Measurements from ENCODE around the gene NDUFA8. TPM values are rescaled to one million over a fixed set of nuclear protein-coding genes. Genes with fewer than 3 reads are reported as not detected.

Gene NDUFA8
- total RNA-seq, 2 experiments from 2014 or later: 48.3 to 52.5 TPM

GRCh38 chr9:122116448-122117173, 43.0 kb downstream of the NDUFA8 start:
- H3K36me3 Mint-ChIP-seq (ENCODE audit: low read depth): no peaks in the 10 kb centered on the region
- no peaks in the 10 kb centered on the region for H3K27me3 Mint-ChIP-seq
- ChIA-PET POLR2A (no interaction called here), CTCF (interaction anchor here (1.3 to 13.9 kb wide), 4 partner anchors 8 to 240 kb away, joined by 3 to 304 read pairs (median 8); no protein-coding TSS in a partner anchor)
- H3K27ac Mint-ChIP-seq: no peak overlapping the region
- intact Hi-C loops (cut with micrococcal nuclease): no loop called here
- no peak overlapping the region for H3K4me3 Mint-ChIP-seq
- TF ChIP-seq CTCF (IDR thresholded peaks at IDR 0.05): no peak
- H3K4me1 Mint-ChIP-seq (ENCODE audit: low read depth): no peaks in the 10 kb centered on the region
- ATAC-seq (no peak), DNase-seq (no peak)
- H3K9me3 Mint-ChIP-seq: no peaks in the 10 kb centered on the region

DNA sequence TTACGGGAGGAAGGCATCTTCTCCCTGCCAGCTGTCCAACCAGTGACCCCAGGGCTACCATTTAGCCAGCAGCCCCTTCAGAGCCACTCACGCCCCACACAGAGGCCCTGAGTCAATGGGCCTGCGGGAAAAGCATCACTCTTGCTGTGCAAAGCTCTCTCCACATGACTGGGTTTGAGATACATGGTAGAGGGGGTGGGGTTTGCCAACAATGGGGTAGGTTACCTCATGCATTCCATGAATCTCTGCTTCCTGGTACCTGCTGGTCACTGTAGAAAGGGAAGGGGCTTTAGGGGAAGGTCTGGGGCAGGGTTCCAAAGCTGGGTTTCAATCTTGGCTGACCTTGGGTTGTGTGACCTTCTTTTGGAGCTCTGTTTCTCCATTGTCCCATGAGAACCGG, 43.5 kb downstream of the NDUFA8 start:
- intact Hi-C loops (cut with micrococcal nuclease): no loop called here
- ChIA-PET POLR2A (no interaction called here), CTCF (interaction anchor here (1.3 to 13.9 kb wide), 4 partner anchors 8 to 241 kb away, joined by 3 to 304 read pairs (median 8); no protein-coding TSS in a partner anchor)
- no peaks in the 10 kb centered on the region for H3K36me3 Mint-ChIP-seq (ENCODE audit: low read depth)
- H3K27me3 Mint-ChIP-seq: no peaks in the 10 kb centered on the region
- ATAC-seq (no peak), DNase-seq (no peak)
- H3K4me3 Mint-ChIP-seq: no peak overlapping the region
- TF ChIP-seq CTCF (IDR thresholded peaks at IDR 0.05): no peak
- no peak overlapping the region for H3K27ac Mint-ChIP-seq
- H3K9me3 Mint-ChIP-seq: no peaks in the 10 kb centered on the region
- no peaks in the 10 kb centered on the region for H3K4me1 Mint-ChIP-seq (ENCODE audit: low read depth)

DNA sequence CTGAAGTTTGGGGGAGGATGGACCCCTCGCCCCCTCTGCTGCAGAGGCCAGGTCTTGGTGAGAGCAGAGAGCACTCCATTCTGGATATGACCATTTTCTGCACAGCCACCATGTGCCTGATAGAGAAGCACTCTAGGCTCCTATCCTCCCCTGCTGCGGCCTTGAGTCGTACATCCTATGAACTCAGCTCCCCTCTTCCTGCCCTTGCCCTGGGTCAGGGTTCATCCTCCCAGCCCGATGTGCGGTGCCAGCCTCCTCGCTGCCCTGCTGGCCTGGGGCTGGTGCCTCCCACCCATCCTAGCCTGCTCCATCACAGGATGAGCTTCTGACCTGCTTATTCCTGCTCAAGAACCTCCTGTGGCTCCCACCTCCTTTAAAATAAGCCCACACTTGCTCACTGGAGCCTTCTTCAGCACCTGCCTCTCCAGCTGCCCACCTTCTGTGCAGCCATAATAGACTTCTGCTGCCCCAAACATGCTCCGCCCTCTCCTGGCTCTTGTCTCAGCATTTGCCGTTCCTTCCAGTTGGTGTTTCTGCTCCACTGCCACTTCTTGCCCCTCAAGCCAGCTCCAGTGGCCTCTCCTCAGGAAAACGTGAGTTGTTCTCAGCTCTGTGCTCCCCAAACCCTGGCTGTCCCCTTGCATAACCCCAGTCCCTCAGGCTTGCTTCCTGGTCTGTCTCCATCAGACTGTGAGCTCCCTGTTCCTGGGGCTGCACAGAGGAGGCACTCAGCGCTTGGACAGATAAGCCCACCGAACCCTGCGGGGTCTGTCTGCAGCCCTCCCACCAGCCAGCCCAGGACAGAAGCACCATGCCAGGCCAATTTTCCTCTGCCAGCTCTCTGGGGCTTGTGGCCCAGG, 44.2 kb downstream of the NDUFA8 start:
- no peaks in the 10 kb centered on the region for H3K36me3 Mint-ChIP-seq (ENCODE audit: low read depth)

DNA sequence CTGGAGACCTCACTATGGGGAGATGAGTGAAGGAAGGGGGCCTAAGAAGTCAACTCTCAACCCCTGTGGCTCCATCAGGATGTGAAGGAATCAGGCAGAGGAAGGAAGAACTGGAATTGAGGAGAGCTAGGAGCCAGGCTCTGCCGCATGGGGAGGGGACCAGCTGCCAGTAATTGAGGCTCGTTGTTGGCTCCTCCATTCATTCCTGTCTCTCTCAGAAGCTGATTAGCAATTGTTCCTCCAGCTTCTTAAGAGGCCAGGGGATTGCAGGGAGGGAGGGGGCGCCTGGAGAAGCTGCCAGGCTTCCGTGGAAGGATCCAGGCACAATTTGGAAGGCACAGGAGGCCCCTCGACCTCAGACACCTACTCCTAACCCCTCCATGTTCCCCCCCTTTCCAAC, 46.0 kb downstream of the NDUFA8 start:
- no peaks in the 10 kb centered on the region for H3K9me3 Mint-ChIP-seq
- no peaks in the 10 kb centered on the region for H3K27me3 Mint-ChIP-seq
- TF ChIP-seq CTCF (IDR thresholded peaks at IDR 0.05): no peak
- no peak overlapping the region for H3K27ac Mint-ChIP-seq
- ChIA-PET POLR2A (no interaction called here), CTCF (interaction anchor here (1.0 to 2.7 kb wide), 3 partner anchors 10 to 42 kb away, joined by 3 to 12 read pairs (median 7); no protein-coding TSS in a partner anchor)
- DNase-seq: no peak
- no peaks in the 10 kb centered on the region for H3K36me3 Mint-ChIP-seq (ENCODE audit: low read depth)
- no peaks in the 10 kb centered on the region for H3K4me1 Mint-ChIP-seq (ENCODE audit: low read depth)
- intact Hi-C loops (cut with micrococcal nuclease): no loop called here
- no peak for ATAC-seq
- no peak overlapping the region for H3K4me3 Mint-ChIP-seq

More for the DNA sequence above, 44.2 kb downstream of the NDUFA8 start:
- no peak overlapping the region for H3K27ac Mint-ChIP-seq
- no peak for TF ChIP-seq CTCF (IDR thresholded peaks at IDR 0.05)
- intact Hi-C loops (cut with micrococcal nuclease): no loop called here
- no peak overlapping the region for H3K4me3 Mint-ChIP-seq
- ATAC-seq (no peak), DNase-seq (no peak)
- ChIA-PET CTCF (interaction anchor here (1.3 to 13.9 kb wide), 4 partner anchors 9 to 241 kb away, joined by 3 to 304 read pairs (median 8); no protein-coding TSS in a partner anchor), POLR2A (no interaction called here)
- no peaks in the 10 kb centered on the region for H3K27me3 Mint-ChIP-seq
- no peaks in the 10 kb centered on the region for H3K4me1 Mint-ChIP-seq (ENCODE audit: low read depth)
- H3K9me3 Mint-ChIP-seq: no peaks in the 10 kb centered on the region
